AG04449 (cell line): ENCODE data around the gene WNT2B.

ENCODE experiments used
- CTCF ChIA-PET: fragments of 350-600 bp; formaldehyde crosslinking; extraction: SDS; loops from one replicate; lab custom pipeline; 2021; ENCODE audit warnings: antibody characterized with exemption; lab: Yijun Ruan, JAX
- POLR2A ChIA-PET: fragments of 400-600, 350-600 bp; formaldehyde crosslinking; extraction: SDS; loops from one replicate; lab custom pipeline; 2020; ENCODE audit warnings: antibody characterized with exemption, inconsistent platforms; lab: Yijun Ruan, JAX
- DNase-seq: peaks from one replicate; pipeline ENCODE4 v3.0.0-alpha.2; 2010; ENCODE audit warnings: low read depth, low spot score
- H3K4me3 ChIP-seq: 2 replicates; pipeline ENCODE4 v1.5.1; 2011; ENCODE audit warnings: low read depth, mild to moderate bottlenecking, control low read depth, low read length
- TF ChIP-seq, protein P1 (sequence below): IDR thresholded peaks from one replicate; pipeline ENCODE4 v1.5.1; 2011; ENCODE audit warnings: mild to moderate bottlenecking, moderate library complexity, low read length, control low read depth, inconsistent platforms; ENCODE audit not compliant: insufficient read depth; ENCODE audit errors: missing control alignments

WNT2B gene

DNA sequence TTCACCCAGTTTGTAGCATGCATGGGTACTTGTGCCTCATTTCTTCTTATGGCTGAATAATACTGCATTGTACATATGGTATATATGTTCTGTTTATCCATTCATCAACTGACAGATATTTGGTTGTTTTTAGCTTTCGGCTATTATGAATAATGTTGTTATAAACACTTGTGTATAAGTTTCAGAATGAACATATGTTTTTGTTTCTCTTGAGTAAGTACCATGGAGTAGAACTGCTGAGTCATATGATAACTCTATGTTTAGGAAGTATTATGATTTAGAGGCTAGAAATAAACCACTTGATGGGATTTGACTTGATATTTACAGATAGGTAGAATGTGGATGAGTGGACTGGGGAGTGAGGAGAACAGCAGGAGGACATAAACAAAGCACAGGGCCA is 48.6 kb downstream of the WNT2B start:
- CTCF ChIA-PET, result interaction anchor here (1.2 kb wide), 1 partner anchor 56 kb away, joined by 3 read pairs; no protein-coding TSS in a partner anchor
- TF ChIP-seq, protein P1, sequence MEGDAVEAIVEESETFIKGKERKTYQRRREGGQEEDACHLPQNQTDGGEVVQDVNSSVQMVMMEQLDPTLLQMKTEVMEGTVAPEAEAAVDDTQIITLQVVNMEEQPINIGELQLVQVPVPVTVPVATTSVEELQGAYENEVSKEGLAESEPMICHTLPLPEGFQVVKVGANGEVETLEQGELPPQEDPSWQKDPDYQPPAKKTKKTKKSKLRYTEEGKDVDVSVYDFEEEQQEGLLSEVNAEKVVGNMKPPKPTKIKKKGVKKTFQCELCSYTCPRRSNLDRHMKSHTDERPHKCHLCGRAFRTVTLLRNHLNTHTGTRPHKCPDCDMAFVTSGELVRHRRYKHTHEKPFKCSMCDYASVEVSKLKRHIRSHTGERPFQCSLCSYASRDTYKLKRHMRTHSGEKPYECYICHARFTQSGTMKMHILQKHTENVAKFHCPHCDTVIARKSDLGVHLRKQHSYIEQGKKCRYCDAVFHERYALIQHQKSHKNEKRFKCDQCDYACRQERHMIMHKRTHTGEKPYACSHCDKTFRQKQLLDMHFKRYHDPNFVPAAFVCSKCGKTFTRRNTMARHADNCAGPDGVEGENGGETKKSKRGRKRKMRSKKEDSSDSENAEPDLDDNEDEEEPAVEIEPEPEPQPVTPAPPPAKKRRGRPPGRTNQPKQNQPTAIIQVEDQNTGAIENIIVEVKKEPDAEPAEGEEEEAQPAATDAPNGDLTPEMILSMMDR, result no peak
- H3K4me3 ChIP-seq, result no peak overlapping the region
- DNase-seq, result no peak
- POLR2A ChIA-PET, result no interaction called here

DNA sequence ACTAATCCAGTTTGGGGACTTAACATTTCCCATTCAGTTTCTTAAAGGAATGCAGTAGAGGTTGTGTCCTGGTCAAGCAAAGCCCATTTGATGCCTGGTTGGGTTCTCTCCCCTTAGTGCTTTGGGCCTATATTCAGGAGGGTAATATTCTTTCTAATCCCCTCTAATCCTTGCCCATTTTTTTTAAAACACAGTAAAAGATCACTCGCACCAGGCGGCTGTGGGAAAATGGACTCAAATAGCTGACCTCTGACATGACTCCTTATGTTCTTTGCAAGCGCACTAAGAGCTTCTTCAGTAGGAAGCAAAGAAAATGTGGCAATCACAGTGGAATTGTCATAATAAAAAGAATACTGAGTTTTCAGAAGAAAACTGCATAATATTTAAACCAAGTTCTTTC is 49.9 kb downstream of the WNT2B start:
- ChIA-PET CTCF (interaction anchor here (1.1 kb wide), 1 partner anchor 9 kb away, joined by 3 read pairs; no protein-coding TSS in a partner anchor), POLR2A (no interaction called here)
- DNase-seq, result no peak
- H3K4me3 ChIP-seq, result no peak overlapping the region
- TF ChIP-seq, protein P1, result no peak

DNA sequence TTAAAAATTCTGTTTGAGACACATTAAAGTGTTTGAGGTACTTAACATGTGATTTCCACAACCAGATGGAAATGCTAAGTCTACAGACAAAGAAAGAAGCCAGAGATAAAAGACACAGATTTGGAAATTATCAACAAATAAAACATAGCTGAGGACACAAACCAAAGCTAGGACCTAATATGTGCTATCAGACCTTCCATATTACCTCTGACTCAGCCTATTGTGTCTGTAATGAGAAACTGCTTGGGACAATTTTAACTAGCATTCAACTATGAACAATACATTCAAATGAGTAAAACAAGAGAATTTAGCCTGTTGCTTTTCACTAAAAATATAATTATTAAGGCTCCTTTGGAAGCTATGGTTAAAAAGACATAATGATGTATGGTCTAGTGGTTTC is 54.6 kb downstream of the WNT2B start:
- ChIA-PET CTCF (interaction anchor here (1.0 kb wide), 1 partner anchor 12 kb away, joined by 3 read pairs; no protein-coding TSS in a partner anchor), POLR2A (no interaction called here)
- no peak for DNase-seq
- no peak overlapping the region for H3K4me3 ChIP-seq
- TF ChIP-seq, protein P1, result no peak

DNA sequence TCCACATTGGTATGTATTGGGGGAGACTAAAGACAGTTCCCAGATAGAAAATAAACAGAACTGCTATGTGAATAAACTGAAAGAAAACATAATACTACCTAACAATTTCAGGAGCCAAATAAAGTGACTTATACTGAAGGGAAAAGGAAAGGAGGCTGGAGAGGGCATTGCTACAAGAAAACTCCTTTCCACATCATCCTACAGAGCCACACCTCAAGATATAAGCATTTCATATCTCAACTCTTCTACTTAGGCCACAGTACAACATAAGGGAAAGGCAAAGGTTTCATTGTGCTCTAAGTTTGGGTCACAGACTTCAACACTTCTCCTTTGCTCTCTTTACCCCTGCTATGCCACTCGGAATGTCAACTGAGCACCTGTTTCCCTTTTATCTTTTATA is 55.3 kb downstream of the WNT2B start:
- POLR2A ChIA-PET, result no interaction called here

DNA sequence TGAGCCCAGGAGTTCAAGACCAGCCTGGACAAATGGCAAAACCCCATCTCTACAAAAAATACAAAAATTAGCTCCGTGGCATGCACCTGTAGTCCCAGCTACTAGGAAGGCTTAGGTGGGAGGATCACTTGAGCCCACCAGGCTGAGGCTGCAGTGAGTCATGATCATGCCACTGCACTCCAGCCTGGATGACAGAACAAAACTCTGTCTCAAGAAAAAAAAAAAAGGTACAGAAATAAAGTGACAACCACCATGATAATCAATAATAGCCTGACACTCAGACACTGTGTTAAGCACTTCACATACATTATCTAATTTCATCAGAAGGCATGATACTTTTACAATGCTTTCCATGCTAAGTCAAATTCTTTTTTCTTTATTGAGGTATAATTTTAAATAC is 57.0 kb downstream of the WNT2B start:
- TF ChIP-seq, protein P1, result no peak

More for the DNA sequence above, 55.3 kb downstream of the WNT2B start:
- CTCF ChIA-PET, result interaction anchor here (1.0 kb wide), 1 partner anchor 12 kb away, joined by 3 read pairs; no protein-coding TSS in a partner anchor
- TF ChIP-seq, protein P1, result no peak
- no peak for DNase-seq
- H3K4me3 ChIP-seq, result no peak overlapping the region

DNA sequence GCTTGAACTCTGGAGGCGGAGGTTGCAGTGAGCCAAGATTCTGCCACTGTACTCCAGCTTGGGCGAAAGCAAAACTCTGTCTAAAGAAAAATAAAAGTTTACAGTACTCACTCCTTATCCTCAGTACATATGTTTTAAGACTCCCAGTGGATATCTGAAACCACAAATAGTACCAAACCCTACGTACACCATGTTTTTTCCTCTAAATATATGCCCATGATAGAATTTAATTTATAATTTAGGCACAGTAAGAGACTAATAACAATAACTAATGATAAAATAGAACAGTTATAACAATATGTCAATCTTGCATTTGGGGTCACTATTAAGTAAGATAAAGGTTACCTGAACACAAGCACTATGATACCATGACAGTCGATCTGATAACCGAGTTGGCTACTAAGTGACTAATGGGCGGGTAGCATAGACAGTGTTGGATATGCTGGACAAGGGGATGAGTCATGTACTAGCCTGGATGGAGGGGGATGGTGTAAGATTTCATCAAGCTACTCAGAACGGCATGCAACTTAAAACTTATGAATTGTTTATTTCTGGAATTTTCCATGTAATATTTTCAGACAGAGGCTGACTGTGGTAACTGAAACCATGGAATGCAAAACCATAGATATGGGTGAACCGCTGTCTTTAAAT is 66.5 kb downstream of the WNT2B start:
- TF ChIP-seq, protein P1, result no peak
- ChIA-PET CTCF (interaction anchor here (1.1 to 1.7 kb wide), 3 partner anchors 32 to 184 kb away, joined by 3 to 4 read pairs (median 3); no protein-coding TSS in a partner anchor), POLR2A (interaction anchor here (0.7 kb wide), 1 partner anchor 21 kb away, joined by 3 read pairs; no protein-coding TSS in a partner anchor)
- DNase-seq, result peak; percentile 90
- no peak overlapping the region for H3K4me3 ChIP-seq

More for the DNA sequence above, 57.0 kb downstream of the WNT2B start:
- CTCF ChIA-PET, result no interaction called here
- DNase-seq, result no peak
- H3K4me3 ChIP-seq, result no peak overlapping the region
- POLR2A ChIA-PET, result no interaction called here
